Stromal cell of bone marrow (primary cell): ENCODE measurements around the gene SULT2A1.
"Not testable (repeated sequence)": the region's sequence is repeated elsewhere in the genome, so short reads cannot be mapped to it uniquely, and the experiment has no call there.

Experiments
- DNase-seq: peaks from one replicate; pipeline ENCODE4 v3.0.0-alpha.2; 2012; ENCODE audit warnings: low read depth

Gene SULT2A1

GRCh38 chr19:47886010-47886559 is at the start of gene SULT2A1:
SULT2A1 (minus strand) TSS chr19:47886315; CDS start chr19:47886257, 58 bp downstream.
- DNase-seq = no peak

- DNase-seq = not testable (repeated sequence)
These were observed 42.5 kb upstream of the SULT2A1 start for GRCh38 chr19:47928581-47928980.

- DNase-seq = not testable (repeated sequence)
These were observed 34.0 kb upstream of the SULT2A1 start for GRCh38 chr19:47920107-47920506.

GRCh38 chr19:47910191-47910590 is 24.1 kb upstream of the SULT2A1 start:
- DNase-seq = not testable (repeated sequence)

GRCh38 chr19:47909350-47909749 is 23.2 kb upstream of the SULT2A1 start:
- DNase-seq = not testable (repeated sequence)

- no peak for DNase-seq
These were observed 15.3 kb upstream of the SULT2A1 start for GRCh38 chr19:47901370-47901769.

- DNase-seq = no peak
These were observed 13.2 kb upstream of the SULT2A1 start for GRCh38 chr19:47899335-47899734.

- DNase-seq = no peak
These were observed 11.7 kb upstream of the SULT2A1 start for GRCh38 chr19:47897861-47898260.

- DNase-seq = no peak
These were observed 10.7 kb upstream of the SULT2A1 start for GRCh38 chr19:47896773-47897172.

- DNase-seq = no peak
These were observed 9.9 kb upstream of the SULT2A1 start for GRCh38 chr19:47896019-47896418.

GRCh38 chr19:47895165-47895782 is 9.2 kb upstream of the SULT2A1 start:
- DNase-seq = no peak

GRCh38 chr19:47891923-47892666 is 6.0 kb upstream of the SULT2A1 start:
- DNase-seq = no peak

GRCh38 chr19:47891622-47891922 is 5.5 kb upstream of the SULT2A1 start:
- DNase-seq = no peak

GRCh38 chr19:47890865-47891621 is 4.9 kb upstream of the SULT2A1 start:
- DNase-seq = no peak

- no peak for DNase-seq
These were observed 1.1 kb downstream of the SULT2A1 start for GRCh38 chr19:47885067-47885463.

- DNase-seq = no peak
These were observed 3.2 kb downstream of the SULT2A1 start for GRCh38 chr19:47882890-47883289.

- DNase-seq = no peak
These were observed 4.4 kb downstream of the SULT2A1 start for GRCh38 chr19:47881757-47882156.

GRCh38 chr19:47879385-47879784 is 6.7 kb downstream of the SULT2A1 start:
- DNase-seq = not testable (repeated sequence)

GRCh38 chr19:47878906-47879305 is 7.2 kb downstream of the SULT2A1 start:
- DNase-seq = no peak

- no peak for DNase-seq
These were observed 20.9 kb downstream of the SULT2A1 start for GRCh38 chr19:47865166-47865565.

GRCh38 chr19:47863514-47863936 is 22.6 kb downstream of the SULT2A1 start:
- DNase-seq = peak; percentile 45

- DNase-seq = no peak
These were observed 24.5 kb downstream of the SULT2A1 start for GRCh38 chr19:47861630-47862029.
